ENCODE measurements around the gene LIG3. TPM values are rescaled to one million over a fixed set of nuclear protein-coding genes. Genes with fewer than 3 reads are reported as not detected.

The LIG3 gene
- total and polyA plus RNA-seq, 4 donors = 3.1 to 21.2 (median 7.6) TPM

DNA sequence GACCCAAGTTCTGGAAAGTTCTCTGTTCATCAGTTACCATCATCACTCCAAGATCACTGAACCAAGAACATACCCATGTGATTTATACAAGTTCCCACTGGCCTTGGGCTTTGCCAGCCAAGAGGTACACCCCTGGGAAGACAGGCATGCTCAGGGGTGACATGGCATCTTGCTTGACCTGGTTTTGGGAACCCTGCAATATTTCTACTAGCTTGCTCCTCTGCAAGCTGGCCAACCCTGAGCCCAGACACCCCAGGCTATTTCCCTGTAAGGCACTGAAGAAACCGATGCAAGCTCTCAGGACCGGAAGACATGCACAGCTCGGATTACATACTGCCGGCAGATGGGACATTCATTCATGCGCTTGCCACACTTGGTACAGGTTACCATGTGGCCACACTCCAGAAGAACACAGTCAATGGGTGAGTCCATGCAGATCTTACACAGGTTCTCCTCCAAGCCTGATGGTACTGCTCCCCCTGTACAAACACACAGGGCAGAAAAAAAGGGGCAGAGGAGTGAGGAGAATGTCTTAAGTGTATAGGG lies 31.4 kb downstream of the LIG3 start:
- Histone ChIP-seq H3K27ac (ENCODE audit: low read depth in 1 of 2, low read length in 2 of 2) (no peak overlapping the region), H3K36me3 (ENCODE audit: control insufficient read depth in 4 of 4, insufficient read depth in 3 of 4, low read depth in 1 of 4, low read length in 3 of 4) (peaks cover 5 to 66% (median 49%) of the 10 kb centered on the region in 4 donors), H3K27me3 (ENCODE audit: control insufficient read depth in 4 of 4, insufficient read depth in 4 of 4, low read length in 3 of 4) (no peaks in the 10 kb centered on the region), H3K9ac (ENCODE audit: low read depth in 1 of 2, low read length in 2 of 2) (no peak overlapping the region), H3K4me3 (ENCODE audit: low read depth in 1 of 3, low read length in 3 of 3) (no peak overlapping the region), H3K4me1 (ENCODE audit: control insufficient read depth in 4 of 4, insufficient read depth in 4 of 4, low read length in 3 of 4) (no peaks in the 10 kb centered on the region), H3K9me3 (ENCODE audit: control insufficient read depth in 4 of 4, low read length in 3 of 4) (no peaks in the 10 kb centered on the region)
- 91% methylated on average over 5 of the region's 5 CpGs for WGBS
- no peak for TF ChIP-seq EGR1 (IDR thresholded peaks at IDR 0.05; ENCODE audit: low read depth in 2 of 2)
- TF ChIP-seq GABPA (IDR thresholded peaks at IDR 0.05 in 1 of 2, conservative IDR thresholded peaks at IDR 0.05 in 1 of 2) = no peak
- TF ChIP-seq TAF1 (conservative IDR thresholded peaks at IDR 0.05) = no peak
- TF ChIP-seq, protein P1, sequence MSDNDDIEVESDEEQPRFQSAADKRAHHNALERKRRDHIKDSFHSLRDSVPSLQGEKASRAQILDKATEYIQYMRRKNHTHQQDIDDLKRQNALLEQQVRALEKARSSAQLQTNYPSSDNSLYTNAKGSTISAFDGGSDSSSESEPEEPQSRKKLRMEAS (IDR thresholded peaks at IDR 0.05) = no peak
- no peak for TF ChIP-seq RAD21 (IDR thresholded peaks at IDR 0.05)
- TF ChIP-seq RXRA (IDR thresholded peaks at IDR 0.05) = no peak
- no peak for TF ChIP-seq HNF4A (conservative IDR thresholded peaks at IDR 0.05)
- TF ChIP-seq FOXA2 (IDR thresholded peaks at IDR 0.05) = no peak
- no peak for TF ChIP-seq SP1 (IDR thresholded peaks at IDR 0.05)
- TF ChIP-seq, protein P2, sequence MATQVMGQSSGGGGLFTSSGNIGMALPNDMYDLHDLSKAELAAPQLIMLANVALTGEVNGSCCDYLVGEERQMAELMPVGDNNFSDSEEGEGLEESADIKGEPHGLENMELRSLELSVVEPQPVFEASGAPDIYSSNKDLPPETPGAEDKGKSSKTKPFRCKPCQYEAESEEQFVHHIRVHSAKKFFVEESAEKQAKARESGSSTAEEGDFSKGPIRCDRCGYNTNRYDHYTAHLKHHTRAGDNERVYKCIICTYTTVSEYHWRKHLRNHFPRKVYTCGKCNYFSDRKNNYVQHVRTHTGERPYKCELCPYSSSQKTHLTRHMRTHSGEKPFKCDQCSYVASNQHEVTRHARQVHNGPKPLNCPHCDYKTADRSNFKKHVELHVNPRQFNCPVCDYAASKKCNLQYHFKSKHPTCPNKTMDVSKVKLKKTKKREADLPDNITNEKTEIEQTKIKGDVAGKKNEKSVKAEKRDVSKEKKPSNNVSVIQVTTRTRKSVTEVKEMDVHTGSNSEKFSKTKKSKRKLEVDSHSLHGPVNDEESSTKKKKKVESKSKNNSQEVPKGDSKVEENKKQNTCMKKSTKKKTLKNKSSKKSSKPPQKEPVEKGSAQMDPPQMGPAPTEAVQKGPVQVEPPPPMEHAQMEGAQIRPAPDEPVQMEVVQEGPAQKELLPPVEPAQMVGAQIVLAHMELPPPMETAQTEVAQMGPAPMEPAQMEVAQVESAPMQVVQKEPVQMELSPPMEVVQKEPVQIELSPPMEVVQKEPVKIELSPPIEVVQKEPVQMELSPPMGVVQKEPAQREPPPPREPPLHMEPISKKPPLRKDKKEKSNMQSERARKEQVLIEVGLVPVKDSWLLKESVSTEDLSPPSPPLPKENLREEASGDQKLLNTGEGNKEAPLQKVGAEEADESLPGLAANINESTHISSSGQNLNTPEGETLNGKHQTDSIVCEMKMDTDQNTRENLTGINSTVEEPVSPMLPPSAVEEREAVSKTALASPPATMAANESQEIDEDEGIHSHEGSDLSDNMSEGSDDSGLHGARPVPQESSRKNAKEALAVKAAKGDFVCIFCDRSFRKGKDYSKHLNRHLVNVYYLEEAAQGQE (IDR thresholded peaks at IDR 0.05) = no peak
- TF ChIP-seq, protein P3, sequence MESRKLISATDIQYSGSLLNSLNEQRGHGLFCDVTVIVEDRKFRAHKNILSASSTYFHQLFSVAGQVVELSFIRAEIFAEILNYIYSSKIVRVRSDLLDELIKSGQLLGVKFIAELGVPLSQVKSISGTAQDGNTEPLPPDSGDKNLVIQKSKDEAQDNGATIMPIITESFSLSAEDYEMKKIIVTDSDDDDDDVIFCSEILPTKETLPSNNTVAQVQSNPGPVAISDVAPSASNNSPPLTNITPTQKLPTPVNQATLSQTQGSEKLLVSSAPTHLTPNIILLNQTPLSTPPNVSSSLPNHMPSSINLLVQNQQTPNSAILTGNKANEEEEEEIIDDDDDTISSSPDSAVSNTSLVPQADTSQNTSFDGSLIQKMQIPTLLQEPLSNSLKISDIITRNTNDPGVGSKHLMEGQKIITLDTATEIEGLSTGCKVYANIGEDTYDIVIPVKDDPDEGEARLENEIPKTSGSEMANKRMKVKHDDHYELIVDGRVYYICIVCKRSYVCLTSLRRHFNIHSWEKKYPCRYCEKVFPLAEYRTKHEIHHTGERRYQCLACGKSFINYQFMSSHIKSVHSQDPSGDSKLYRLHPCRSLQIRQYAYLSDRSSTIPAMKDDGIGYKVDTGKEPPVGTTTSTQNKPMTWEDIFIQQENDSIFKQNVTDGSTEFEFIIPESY (IDR thresholded peaks at IDR 0.05) = no peak
- TF ChIP-seq, protein P4, sequence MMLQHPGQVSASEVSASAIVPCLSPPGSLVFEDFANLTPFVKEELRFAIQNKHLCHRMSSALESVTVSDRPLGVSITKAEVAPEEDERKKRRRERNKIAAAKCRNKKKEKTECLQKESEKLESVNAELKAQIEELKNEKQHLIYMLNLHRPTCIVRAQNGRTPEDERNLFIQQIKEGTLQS (IDR thresholded peaks at IDR 0.05) = no peak
- no peak for TF ChIP-seq YY1 (IDR thresholded peaks at IDR 0.05)
- TF ChIP-seq JUND (IDR thresholded peaks at IDR 0.05) = no peak
- TF ChIP-seq HNF4G (IDR thresholded peaks at IDR 0.05) = no peak
- no peak for TF ChIP-seq NR2F2 (IDR thresholded peaks at IDR 0.05)
- TF ChIP-seq, protein P5, sequence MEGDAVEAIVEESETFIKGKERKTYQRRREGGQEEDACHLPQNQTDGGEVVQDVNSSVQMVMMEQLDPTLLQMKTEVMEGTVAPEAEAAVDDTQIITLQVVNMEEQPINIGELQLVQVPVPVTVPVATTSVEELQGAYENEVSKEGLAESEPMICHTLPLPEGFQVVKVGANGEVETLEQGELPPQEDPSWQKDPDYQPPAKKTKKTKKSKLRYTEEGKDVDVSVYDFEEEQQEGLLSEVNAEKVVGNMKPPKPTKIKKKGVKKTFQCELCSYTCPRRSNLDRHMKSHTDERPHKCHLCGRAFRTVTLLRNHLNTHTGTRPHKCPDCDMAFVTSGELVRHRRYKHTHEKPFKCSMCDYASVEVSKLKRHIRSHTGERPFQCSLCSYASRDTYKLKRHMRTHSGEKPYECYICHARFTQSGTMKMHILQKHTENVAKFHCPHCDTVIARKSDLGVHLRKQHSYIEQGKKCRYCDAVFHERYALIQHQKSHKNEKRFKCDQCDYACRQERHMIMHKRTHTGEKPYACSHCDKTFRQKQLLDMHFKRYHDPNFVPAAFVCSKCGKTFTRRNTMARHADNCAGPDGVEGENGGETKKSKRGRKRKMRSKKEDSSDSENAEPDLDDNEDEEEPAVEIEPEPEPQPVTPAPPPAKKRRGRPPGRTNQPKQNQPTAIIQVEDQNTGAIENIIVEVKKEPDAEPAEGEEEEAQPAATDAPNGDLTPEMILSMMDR (IDR thresholded peaks at IDR 0.05; ENCODE audit: low read depth, low read length, missing input control) = no peak
- no peak for TF ChIP-seq FOXA1 (IDR thresholded peaks at IDR 0.05)
- no peak for DNase-seq (ENCODE audit: low spot score)
